ENCODE results near the gene SYTL5. TPM values are rescaled to one million over a fixed set of nuclear protein-coding genes. Genes with fewer than 3 reads are reported as not detected.

The SYTL5 gene
- total RNA-seq, 1 donor from 2014 or later, result 8.4 TPM

DNA sequence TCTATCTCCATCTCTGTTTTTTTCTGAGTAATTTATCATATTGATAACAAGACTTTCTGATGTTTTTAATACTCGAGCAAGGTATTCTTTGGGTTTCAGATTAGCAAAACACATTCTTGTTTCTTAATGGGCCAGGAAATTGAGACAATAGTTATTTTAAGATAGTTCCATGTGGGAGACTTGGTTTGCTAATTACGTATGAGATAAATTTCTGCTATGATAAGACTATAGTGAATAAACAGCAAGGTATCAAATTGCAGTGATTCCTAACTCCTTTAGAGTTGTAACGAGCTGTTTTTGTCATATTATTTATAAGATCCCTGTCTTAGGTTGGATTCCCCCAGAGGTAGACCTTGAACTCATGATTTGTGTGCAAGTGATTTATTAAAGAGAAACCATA is 38.3 kb downstream of the SYTL5 start:
- Mint-ChIP-seq H3K9me3 (ENCODE audit: unreplicated experiment) (no peaks in the 10 kb centered on the region), H3K36me3 (ENCODE audit: low read depth, unreplicated experiment) (no peaks in the 10 kb centered on the region), H3K27me3 (ENCODE audit: low read depth, unreplicated experiment) (no peaks in the 10 kb centered on the region), H3K4me1 (ENCODE audit: low read depth, unreplicated experiment) (no peaks in the 10 kb centered on the region), H3K4me3 (ENCODE audit: unreplicated experiment) (no peak overlapping the region), H3K27ac (ENCODE audit: unreplicated experiment) (no peak overlapping the region)
- H2AFZ ChIP-seq (ENCODE audit: low read depth, low read length), result no peak overlapping the region
- H3K9ac ChIP-seq (ENCODE audit: low read length), result no peak overlapping the region
- H3K4me2 ChIP-seq (ENCODE audit: low read length), result no peak overlapping the region
- H4K20me1 ChIP-seq (ENCODE audit: insufficient read depth, low read length), result no peaks in the 10 kb centered on the region
- no peaks in the 10 kb centered on the region for H3K9me3 ChIP-seq (ENCODE audit: insufficient read depth, low read depth, low read length)
- H3K79me2 ChIP-seq (ENCODE audit: insufficient read depth, low read length), result no peaks in the 10 kb centered on the region
- FAIRE-seq (peak; percentile 34), DNase-seq (ENCODE audit: low read depth) (peak; percentile 45)
- H3K36me3 ChIP-seq (ENCODE audit: insufficient read depth, low read length), result no peaks in the 10 kb centered on the region
- no peaks in the 10 kb centered on the region for H3K27me3 ChIP-seq (ENCODE audit: insufficient read depth, low read length)
- no peak overlapping the region for H3K4me3 ChIP-seq (ENCODE audit: insufficient read depth, low read depth, low read length)
- no peak overlapping the region for H3K27ac ChIP-seq (ENCODE audit: low read depth, low read length)
- TF ChIP-seq, protein P1, sequence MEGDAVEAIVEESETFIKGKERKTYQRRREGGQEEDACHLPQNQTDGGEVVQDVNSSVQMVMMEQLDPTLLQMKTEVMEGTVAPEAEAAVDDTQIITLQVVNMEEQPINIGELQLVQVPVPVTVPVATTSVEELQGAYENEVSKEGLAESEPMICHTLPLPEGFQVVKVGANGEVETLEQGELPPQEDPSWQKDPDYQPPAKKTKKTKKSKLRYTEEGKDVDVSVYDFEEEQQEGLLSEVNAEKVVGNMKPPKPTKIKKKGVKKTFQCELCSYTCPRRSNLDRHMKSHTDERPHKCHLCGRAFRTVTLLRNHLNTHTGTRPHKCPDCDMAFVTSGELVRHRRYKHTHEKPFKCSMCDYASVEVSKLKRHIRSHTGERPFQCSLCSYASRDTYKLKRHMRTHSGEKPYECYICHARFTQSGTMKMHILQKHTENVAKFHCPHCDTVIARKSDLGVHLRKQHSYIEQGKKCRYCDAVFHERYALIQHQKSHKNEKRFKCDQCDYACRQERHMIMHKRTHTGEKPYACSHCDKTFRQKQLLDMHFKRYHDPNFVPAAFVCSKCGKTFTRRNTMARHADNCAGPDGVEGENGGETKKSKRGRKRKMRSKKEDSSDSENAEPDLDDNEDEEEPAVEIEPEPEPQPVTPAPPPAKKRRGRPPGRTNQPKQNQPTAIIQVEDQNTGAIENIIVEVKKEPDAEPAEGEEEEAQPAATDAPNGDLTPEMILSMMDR (IDR thresholded peaks at IDR 0.05; ENCODE audit: insufficient read depth, low read depth, low read length), result no peak
- no peak for TF ChIP-seq EZH2 (IDR thresholded peaks at IDR 0.05; ENCODE audit: insufficient read depth, low read length)
- H3K4me1 ChIP-seq (ENCODE audit: insufficient read depth, low read length), result no peaks in the 10 kb centered on the region

DNA sequence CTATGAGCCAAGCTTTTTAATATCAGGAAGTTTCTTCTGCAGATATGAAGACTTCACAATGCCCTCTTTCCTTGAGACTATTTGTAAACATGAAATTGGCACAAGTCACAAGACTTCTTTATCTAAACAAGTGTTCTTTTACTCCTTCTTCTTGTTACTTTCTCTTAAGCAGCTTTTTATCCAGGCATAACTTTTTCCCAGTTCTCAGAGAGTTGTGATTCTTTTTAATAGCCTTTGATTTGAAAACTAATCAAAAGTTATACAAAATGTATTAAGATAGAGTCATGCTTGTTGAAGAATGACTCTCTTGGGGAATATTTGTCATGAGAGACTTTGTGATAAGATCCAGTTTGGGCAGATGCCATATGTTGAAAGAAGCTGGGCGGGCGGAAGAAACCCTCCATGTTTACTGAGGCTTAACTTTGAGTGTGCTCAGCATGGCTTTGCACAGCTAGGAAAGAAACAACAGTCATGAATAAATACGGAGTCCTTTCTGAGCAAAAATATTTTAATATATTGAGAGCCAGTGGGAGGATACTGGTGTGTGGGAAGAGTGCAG is 39.3 kb downstream of the SYTL5 start:
- Mint-ChIP-seq H3K27ac (ENCODE audit: unreplicated experiment) (no peak overlapping the region), H3K9me3 (ENCODE audit: unreplicated experiment) (no peaks in the 10 kb centered on the region), H3K4me1 (ENCODE audit: low read depth, unreplicated experiment) (no peaks in the 10 kb centered on the region), H3K36me3 (ENCODE audit: low read depth, unreplicated experiment) (no peaks in the 10 kb centered on the region), H3K27me3 (ENCODE audit: low read depth, unreplicated experiment) (no peaks in the 10 kb centered on the region), H3K4me3 (ENCODE audit: unreplicated experiment) (no peak overlapping the region)
- Histone ChIP-seq H3K4me2 (ENCODE audit: low read length) (no peak overlapping the region), H3K36me3 (ENCODE audit: insufficient read depth, low read length) (no peaks in the 10 kb centered on the region), H3K9me3 (ENCODE audit: insufficient read depth, low read depth, low read length) (no peaks in the 10 kb centered on the region), H3K79me2 (ENCODE audit: insufficient read depth, low read length) (no peaks in the 10 kb centered on the region), H3K9ac (ENCODE audit: low read length) (no peak overlapping the region), H3K4me1 (ENCODE audit: insufficient read depth, low read length) (no peaks in the 10 kb centered on the region), H3K27me3 (ENCODE audit: insufficient read depth, low read length) (no peaks in the 10 kb centered on the region), H3K27ac (ENCODE audit: low read depth, low read length) (no peak overlapping the region), H3K4me3 (ENCODE audit: insufficient read depth, low read depth, low read length) (no peak overlapping the region), H2AFZ (ENCODE audit: low read depth, low read length) (no peak overlapping the region), H4K20me1 (ENCODE audit: insufficient read depth, low read length) (no peaks in the 10 kb centered on the region)
- DNase-seq (ENCODE audit: low read depth) (peak; percentile 23), FAIRE-seq (peak; percentile 64)
- TF ChIP-seq, protein P1 (IDR thresholded peaks at IDR 0.05; ENCODE audit: insufficient read depth, low read depth, low read length), result no peak
- TF ChIP-seq EZH2 (IDR thresholded peaks at IDR 0.05; ENCODE audit: insufficient read depth, low read length), result no peak

DNA sequence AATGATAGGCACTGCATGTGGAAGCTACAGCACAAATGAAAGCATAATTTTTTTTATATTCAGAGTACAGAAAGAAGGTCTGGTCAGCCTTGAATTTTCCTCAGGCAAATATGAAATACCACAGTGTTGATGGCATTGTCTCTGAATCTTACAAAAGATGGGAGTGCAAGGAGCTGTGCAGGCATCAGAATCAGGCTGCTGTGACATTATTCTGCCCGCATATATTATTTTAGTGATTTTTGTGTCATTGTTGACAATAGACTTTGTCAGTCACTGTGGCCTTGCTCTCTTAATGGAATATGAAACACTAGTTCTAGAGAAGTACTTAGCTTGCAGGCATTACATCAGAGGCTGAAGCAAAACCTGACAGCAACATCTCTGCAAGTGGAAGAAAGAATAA is 42.5 kb downstream of the SYTL5 start:
- DNase-seq (ENCODE audit: low read depth) (no peak), FAIRE-seq (peak; percentile 47)
- H3K4me1 ChIP-seq (ENCODE audit: insufficient read depth, low read length), result peaks cover 4% of the 10 kb centered on the region
- no peaks in the 10 kb centered on the region for H3K36me3 Mint-ChIP-seq (ENCODE audit: low read depth, unreplicated experiment)
- no peak for TF ChIP-seq EZH2 (IDR thresholded peaks at IDR 0.05; ENCODE audit: insufficient read depth, low read length)
- TF ChIP-seq, protein P1 (IDR thresholded peaks at IDR 0.05; ENCODE audit: insufficient read depth, low read depth, low read length), result no peak
- no peak overlapping the region for H3K27ac Mint-ChIP-seq (ENCODE audit: unreplicated experiment)
- H2AFZ ChIP-seq (ENCODE audit: low read depth, low read length), result no peak overlapping the region
- peaks cover 11% of the 10 kb centered on the region for H3K4me1 Mint-ChIP-seq (ENCODE audit: low read depth, unreplicated experiment)
- H3K27ac ChIP-seq (ENCODE audit: low read depth, low read length), result no peak overlapping the region
- H3K27me3 Mint-ChIP-seq (ENCODE audit: low read depth, unreplicated experiment), result no peaks in the 10 kb centered on the region
- H3K9me3 ChIP-seq (ENCODE audit: insufficient read depth, low read depth, low read length), result no peaks in the 10 kb centered on the region
- no peaks in the 10 kb centered on the region for H4K20me1 ChIP-seq (ENCODE audit: insufficient read depth, low read length)
- no peaks in the 10 kb centered on the region for H3K79me2 ChIP-seq (ENCODE audit: insufficient read depth, low read length)
- no peak overlapping the region for H3K4me2 ChIP-seq (ENCODE audit: low read length)
- no peak overlapping the region for H3K4me3 Mint-ChIP-seq (ENCODE audit: unreplicated experiment)
- H3K4me3 ChIP-seq (ENCODE audit: insufficient read depth, low read depth, low read length), result no peak overlapping the region
- H3K9me3 Mint-ChIP-seq (ENCODE audit: unreplicated experiment), result no peaks in the 10 kb centered on the region
- no peaks in the 10 kb centered on the region for H3K36me3 ChIP-seq (ENCODE audit: insufficient read depth, low read length)
- H3K27me3 ChIP-seq (ENCODE audit: insufficient read depth, low read length), result no peaks in the 10 kb centered on the region
- no peak overlapping the region for H3K9ac ChIP-seq (ENCODE audit: low read length)
